HG02970 (cell line): ENCODE results near the gene TBC1D10B.
"Not testable (repeated sequence)": the region's sequence is repeated elsewhere in the genome, so short reads cannot be mapped to it uniquely, and the experiment has no call there.

Experiments
- ATAC-seq: cut with Tn5 transposase; IDR thresholded peaks from one replicate; pipeline ENCODE4 v1.9.1; 2021; ENCODE audit warnings: mild to moderate bottlenecking, moderate library complexity, moderate number of reproducible peaks; ENCODE audit not compliant: unreplicated experiment, low FRiP score

TBC1D10B gene

DNA sequence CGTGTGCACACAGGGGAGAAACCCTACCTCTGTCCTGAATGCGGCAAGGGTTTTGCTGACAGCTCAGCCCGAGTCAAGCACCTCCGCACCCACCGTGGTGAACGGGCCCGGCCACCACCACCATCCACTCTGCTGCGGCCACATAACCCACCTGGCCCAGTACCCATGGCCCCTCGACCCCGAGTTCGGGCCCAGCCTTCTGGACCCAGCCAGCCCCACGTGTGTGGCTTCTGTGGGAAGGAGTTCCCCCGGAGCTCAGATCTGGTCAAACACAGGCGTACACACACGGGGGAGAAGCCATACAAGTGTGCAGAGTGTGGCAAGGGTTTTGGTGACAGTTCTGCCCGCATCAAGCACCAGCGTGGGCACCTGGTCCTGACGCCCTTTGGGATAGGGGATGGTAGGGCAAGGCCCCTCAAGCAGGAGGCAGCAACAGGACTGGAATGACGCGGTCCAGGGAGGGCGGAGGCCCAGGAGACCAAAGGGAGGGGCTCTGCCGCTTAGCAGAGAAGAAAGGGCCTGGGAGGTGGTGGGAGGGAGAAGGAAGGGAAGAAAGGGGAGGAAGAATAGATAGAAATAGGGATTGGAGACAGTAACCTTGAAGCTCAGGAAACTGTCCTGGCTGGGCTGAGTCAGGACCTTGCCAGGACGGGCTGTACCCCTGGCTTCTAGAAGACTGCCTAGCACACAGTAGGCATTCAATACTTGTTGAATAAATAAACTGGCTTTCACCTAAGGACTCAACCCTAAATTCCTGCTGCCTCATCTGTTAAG, 28.6 kb upstream of the TBC1D10B start:
- no peak for ATAC-seq

GRCh38 chr16:30397776-30398660, 27.7 kb upstream of the TBC1D10B start:
- no peak for ATAC-seq

DNA sequence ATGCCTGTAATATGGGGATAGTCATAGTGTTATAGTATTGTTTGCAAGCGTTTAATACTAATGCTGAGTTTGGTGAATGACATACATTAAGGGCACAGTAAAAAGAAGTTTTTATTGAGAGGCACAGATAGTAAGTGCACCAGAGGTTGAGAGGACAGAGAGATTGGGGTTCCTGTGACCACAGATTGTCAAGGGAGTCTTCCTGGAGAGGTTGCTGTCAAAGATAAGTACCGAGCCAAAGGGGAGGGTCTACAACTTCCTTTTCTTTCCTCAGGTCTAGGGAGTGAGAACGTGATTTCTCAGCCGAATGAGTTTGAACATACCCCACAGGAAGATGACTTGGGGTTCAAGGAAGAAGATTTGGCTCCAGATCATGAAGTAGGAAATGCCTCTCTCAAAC, 26.8 kb upstream of the TBC1D10B start:
- no peak for ATAC-seq

- ATAC-seq = not testable (repeated sequence)
Measured at GRCh38 chr16:30396627-30397026, 26.3 kb upstream of the TBC1D10B start.

- no peak for ATAC-seq
Measured at GRCh38 chr16:30395992-30396585, 25.8 kb upstream of the TBC1D10B start.

DNA sequence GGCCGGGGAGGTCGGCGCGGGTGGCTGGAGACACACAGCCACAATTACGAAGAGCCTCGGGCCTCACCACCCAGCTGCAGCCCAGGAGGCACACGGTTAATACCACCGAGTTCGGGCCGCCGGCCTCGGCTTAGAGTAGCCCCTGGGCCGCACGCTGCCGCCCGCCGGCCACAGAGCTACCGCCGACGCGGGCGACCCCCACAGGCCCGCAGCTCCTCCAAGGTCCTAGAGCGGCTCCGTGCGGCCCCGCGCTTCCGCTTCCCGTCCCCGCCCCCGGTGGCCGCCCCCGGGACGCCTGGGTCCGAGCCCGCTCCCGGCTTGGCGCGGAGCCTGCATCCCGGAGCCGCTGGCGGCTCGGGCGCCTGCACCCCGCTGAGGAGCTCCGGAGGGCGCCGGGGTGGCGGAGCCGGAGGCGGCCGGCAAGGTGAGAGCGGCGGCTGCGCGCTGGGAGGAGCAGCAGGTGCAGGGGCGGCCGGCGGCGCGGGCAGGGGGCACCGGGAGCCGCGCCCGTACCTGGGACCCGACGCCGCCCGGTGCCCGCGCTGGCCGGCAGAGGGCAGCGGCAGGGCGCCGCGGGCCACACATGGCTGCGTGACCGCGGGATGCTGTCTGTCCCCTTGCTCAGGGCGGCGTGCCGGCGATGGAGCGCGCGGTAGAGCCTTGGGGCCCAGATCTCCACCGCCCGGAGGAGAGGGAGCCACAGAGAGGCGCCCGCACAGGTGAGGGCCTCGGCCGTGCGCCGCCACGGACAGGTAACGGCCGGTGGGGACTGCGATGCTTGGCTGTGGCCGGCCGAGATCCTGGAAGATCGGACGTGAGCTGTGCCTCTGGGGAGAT, 25.1 kb upstream of the TBC1D10B start, which contains the start of gene ZNF48:
TSS of gene ZNF48 (plus strand) at position 266 of the 837 bp plus-strand sequence. CDS start at position 641, 375 bp downstream.
- ATAC-seq = peak; percentile 53

DNA sequence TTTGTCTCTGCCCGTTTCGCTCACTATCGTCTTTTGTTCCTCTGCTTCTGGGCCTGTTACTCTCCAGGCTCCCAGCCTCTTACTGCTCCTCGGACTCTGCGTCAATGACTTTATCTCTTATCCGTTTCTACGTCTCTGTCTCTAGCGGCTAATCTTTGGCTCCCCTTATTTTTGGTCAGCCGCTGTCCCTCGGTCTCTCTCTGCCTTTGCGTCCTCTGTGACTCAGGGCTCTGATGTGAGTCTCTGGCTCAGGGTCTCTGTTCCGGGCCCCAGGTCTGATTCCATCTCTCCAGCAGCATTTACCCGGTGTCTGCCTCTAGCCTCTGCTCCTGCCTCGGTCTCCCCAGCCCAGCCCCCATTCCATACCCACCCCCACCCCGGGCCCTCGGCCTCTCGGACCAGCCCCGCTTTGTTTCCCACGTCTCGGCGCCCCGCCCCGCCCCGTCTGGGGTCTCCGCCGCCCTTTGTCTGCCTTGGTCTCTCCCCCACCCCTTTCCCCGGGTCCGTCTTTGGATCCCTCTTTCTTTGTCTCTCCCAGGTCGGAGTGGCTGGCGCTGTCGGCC, 24.4 kb upstream of the TBC1D10B start:
- no peak for ATAC-seq

DNA sequence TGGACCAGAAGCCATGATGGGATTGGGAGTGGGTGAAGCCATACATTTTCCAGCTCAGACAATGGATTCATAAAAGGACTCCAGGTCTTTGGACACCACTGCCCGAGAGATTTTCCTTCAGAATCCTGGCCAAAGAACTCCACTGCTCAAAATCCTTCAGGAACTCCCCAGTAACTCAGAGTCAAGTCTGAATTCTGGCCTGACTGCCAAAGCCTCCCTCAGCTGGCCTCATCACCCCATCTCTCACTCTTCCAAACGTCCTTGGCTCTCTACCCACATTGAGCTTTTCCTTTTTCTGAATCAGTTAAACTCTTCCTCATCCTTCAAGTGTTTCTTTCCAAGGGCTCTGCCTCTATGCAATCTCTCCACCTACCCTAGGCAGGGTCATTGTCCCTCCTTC, 13.2 kb upstream of the TBC1D10B start:
- ATAC-seq = no peak

DNA sequence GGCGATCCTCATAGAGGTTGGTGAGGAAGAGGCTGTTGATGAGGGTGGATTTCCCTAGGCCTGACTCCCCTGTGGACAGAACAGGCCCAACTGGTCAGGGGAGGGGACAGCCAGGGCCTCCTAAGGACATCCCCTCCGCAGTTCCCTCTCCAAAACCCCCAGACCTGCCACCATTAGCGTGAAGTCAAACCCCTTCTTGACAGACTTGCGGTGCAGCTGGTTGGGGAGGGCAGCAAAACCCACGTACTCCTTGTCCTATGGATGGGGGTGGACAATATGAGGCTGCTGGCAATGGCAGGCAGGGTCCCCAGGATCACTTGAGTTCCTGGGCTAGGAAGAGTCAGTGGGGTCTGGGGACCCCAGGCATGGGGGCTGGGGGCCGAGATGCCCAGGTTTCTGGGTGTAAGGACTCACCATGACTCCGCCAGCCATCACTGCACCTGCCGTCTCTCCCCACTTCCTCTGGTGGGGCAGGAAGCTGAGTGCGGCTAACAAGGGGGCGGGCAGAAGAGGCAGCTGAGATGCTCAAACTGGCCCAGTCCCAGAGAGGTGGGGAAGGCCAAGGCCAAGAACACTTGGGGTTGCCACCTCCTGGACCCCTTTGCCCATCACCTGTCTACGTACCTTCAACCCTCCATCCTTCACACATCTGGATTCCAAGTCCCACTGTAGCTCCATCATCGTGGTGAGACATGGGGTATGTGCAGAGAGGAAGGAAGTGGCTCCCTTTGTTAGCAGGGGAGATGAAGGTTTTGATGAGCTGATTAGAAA, 12.0 kb upstream of the TBC1D10B start, which contains the start of gene SEPTIN1:
TSS of gene SEPTIN1 (minus strand) at position 451 of the 771 bp plus-strand sequence. CDS start at position 432, 19 bp downstream.
- ATAC-seq = no peak

DNA sequence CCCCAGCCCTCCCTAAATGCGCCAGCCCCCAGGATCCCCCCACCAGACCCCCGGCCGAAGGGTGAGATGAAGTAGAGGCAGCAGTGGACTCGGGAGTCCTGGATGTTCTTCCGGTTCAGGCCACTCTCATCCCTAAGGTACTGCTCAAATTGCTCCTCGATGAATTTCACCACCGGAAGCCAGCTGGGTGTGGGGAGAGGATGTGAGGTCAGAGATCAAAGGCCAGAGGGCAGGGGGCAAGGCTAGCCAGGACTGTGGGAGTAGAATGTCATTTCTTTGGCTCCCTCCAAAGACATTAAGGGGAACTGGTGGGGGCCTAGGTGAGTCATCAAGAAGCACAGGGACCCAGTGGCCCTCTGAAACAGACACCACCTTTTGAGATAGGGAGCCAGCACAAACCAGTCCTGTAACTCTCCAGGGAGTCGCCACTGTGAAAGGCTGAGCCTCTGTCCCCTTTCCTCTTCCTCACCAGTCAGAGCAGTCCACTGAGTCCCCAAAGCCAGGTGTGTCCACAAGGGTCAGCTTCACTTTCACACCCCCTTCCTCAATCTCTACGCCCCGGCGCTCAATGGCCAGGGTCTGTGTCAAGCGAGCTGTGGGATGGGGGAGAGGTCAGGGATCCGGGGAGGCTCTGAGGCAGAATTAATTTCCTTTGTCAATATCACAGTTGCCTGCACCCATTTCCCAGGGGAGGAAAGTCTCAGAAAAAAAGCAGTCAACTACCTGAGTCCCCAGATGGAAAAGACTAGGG, 11.2 kb upstream of the TBC1D10B start:
- no peak for ATAC-seq

- no peak for ATAC-seq
Measured at GRCh38 chr16:30380803-30381208, 10.5 kb upstream of the TBC1D10B start.

DNA sequence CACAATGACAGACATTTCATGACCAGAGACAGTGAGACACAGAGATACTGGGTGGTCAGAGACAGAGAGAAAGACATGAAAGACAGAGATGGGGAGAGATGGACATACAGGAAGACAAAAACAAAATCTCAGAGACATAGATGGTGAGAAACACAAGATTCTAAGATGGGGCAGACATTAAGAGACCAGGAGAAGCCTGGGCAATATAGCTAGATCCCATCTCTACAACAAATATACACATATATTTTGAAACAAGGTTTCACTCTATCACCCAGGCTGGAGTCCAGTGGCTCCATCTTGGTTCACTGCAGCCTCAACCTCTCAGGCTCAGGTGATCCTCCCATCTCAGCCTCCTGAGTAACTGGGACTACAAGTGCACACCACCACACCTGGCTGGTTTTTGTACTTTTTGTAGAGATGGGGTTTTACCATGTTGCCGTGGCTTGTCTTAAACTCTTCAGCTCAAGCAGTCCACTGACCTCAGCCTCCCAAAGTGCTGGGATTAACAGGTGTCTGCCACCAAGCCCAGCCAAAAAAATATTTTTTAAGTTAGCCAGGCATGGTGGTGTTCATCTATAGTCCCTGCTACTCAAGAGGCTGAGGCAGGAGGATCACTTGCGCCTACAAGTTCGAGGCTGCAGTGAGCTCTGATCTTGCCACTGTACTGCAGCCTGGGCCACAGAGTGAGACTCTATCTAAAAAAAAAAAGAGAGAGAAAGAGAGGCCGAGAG, 9.9 kb upstream of the TBC1D10B start:
- no peak for ATAC-seq

GRCh38 chr16:30379158-30379783, 9.0 kb upstream of the TBC1D10B start:
- no peak for ATAC-seq

GRCh38 chr16:30378236-30379157, 8.2 kb upstream of the TBC1D10B start:
- ATAC-seq = peak; percentile 84

DNA sequence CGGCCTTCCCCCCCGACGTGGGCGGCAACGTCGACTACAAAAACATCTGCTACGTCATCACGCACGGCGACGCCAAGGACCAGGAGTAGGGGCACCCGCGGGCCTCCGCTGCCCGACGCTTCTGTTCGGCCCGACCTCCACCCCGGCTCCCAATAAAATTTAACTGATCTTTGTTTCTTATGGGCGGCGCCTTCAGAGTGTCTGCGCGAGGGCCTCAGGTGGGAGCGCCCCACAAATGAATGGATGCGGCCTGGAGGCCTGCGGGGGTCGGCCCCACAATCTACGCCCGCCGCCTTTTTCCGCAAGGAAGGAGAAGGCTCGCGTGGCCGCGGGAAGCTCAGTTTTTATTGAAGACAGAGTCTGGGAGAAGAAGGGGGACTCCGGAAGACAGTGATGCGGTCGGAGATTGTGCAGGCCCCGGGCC, 7.5 kb upstream of the TBC1D10B start:
- ATAC-seq = peak; percentile 34
